HCT116 (cell line): Measurements from ENCODE around the gene CRYGN. TPM values are rescaled to one million over a fixed set of nuclear protein-coding genes. Genes with fewer than 3 reads are reported as not detected.

Source experiments
- ATAC-seq: fragments of 200-7000 bp; cut with Tn5 transposase; 2 replicates; pipeline ENCODE4 v1.9.1; 2020; ENCODE audit warnings: mild to moderate bottlenecking, moderate library complexity
- BruUV-seq: library from RNA; stranded (reverse); fragments of 400-500 nt; replicated peaks from 2 replicates; lab custom pipeline; 2021; lab: Mats Ljungman, UMichigan
- CTCF ChIA-PET: fragments of 300-600 bp; sonication (Branson Sonifier 250); formaldehyde crosslinking; loops from one replicate; lab custom pipeline; 2021; ENCODE audit warnings: antibody characterized with exemption; lab: Charles Lee
- POLR2A ChIA-PET: fragments of 300-600, 350-600 bp; sonication (Branson Sonifier 250); formaldehyde crosslinking; loops from one replicate; lab custom pipeline; 2021; ENCODE audit warnings: antibody characterized with exemption; lab: Charles Lee
- RAD21 ChIA-PET, 2 experiments: fragments of 300-600 bp; sonication (Branson Sonifier 250); formaldehyde crosslinking; loops; one replicate each; lab custom pipeline; 2023; ENCODE audit warnings: low total read pairs in 2 of 2; ENCODE audit not compliant: uncharacterized antibody in 2 of 2, unreplicated experiment in 2 of 2, low non-redundant PET in 1 of 2; lab: Charles Lee
- DNase-seq: peaks from one replicate; pipeline ENCODE4 v3.0.0-alpha.2; 2010; ENCODE audit warnings: low read depth, low spot score
- H2AFZ ChIP-seq: fragments of 200-600 bp; shearing (Covaris generic), sonication (generic); 2 replicates; pipeline ENCODE4 v1.6.1; 2017; ENCODE audit warnings: low read depth, mixed run types, mixed read lengths, antibody characterized with exemption, low read length; ENCODE audit not compliant: poor library complexity, severe bottlenecking
- H3K27ac ChIP-seq: 2 replicates; pipeline ENCODE4 v1.5.1; 2012; ENCODE audit warnings: low read depth, low read length
- H3K27me3 ChIP-seq: fragments of 200-600 bp; sonication (generic); 2 replicates; pipeline ENCODE4 v1.6.1; 2016; ENCODE audit warnings: mixed run types, low read length, mixed read lengths; ENCODE audit not compliant: insufficient read depth
- H3K36me3 ChIP-seq, 2 experiments: fragments of 200-500 bp in 1 of 2; fragments of 200-600 bp in 1 of 2; sonication (Bioruptor generic) in 1 of 2; sonication (generic) in 1 of 2; 2 replicates each; pipeline versions ENCODE4 v1.5.1 to v1.6.1; 2014 to 2016; ENCODE audit warnings: low read length in 2 of 2, inconsistent platforms in 1 of 2, mixed read lengths in 1 of 2, mixed run types in 1 of 2; ENCODE audit not compliant: insufficient read depth in 2 of 2, control insufficient read depth in 1 of 2
- H3K4me1 ChIP-seq, 2 experiments: fragments of 200-600 bp in 1 of 2; sonication (generic) in 1 of 2; 2 replicates each; pipeline versions ENCODE4 v1.5.1 to v1.6.1; 2012 to 2017; ENCODE audit warnings: low read length in 2 of 2, inconsistent platforms in 1 of 2, mild to moderate bottlenecking in 1 of 2, mixed read lengths in 1 of 2, mixed run types in 1 of 2, moderate library complexity in 1 of 2; ENCODE audit not compliant: insufficient read depth in 2 of 2, control insufficient read depth in 1 of 2
- H3K4me2 ChIP-seq: fragments of 200-600 bp; sonication (generic); 2 replicates; pipeline ENCODE4 v1.6.1; 2017; ENCODE audit warnings: mixed run types, low read length, mixed read lengths
- H3K4me3 ChIP-seq, 2 experiments: fragments of 200-600 bp in 1 of 2; sonication (generic) in 1 of 2; replicated peaks in 1 of 2; 2 replicates each; pipeline ENCODE4 v1.5.1; 2011 to 2016; ENCODE audit warnings: low read length in 2 of 2, control low read depth in 1 of 2, low read depth in 1 of 2, mild to moderate bottlenecking in 1 of 2, mixed read lengths in 1 of 2, mixed run types in 1 of 2
- H3K79me2 ChIP-seq: fragments of 200-600 bp; sonication (generic); 2 replicates; pipeline ENCODE4 v1.6.1; 2017; ENCODE audit warnings: mild to moderate bottlenecking, mixed run types, low read length, moderate library complexity, mixed read lengths; ENCODE audit not compliant: insufficient read depth
- H3K9ac ChIP-seq: fragments of 200-600 bp; sonication (generic); 2 replicates; pipeline ENCODE4 v1.6.1; 2016; ENCODE audit warnings: low read length, mixed read lengths
- H3K9me2 ChIP-seq: fragments of 200-600 bp; sonication (generic), shearing (Covaris generic); 2 replicates; pipeline ENCODE4 v1.6.1; 2017; ENCODE audit warnings: mixed run types, mild to moderate bottlenecking, moderate library complexity; ENCODE audit not compliant: insufficient read depth
- H3K9me3 ChIP-seq, 2 experiments: fragments of 200-500 bp in 1 of 2; fragments of 200-600 bp in 1 of 2; sonication (Bioruptor generic) in 1 of 2; sonication (generic) in 1 of 2; 2 replicates each; pipeline ENCODE4 v1.6.1; 2014 to 2017; ENCODE audit warnings: low read length in 2 of 2, mixed read lengths in 2 of 2, inconsistent platforms in 1 of 2, low read depth in 1 of 2, mild to moderate bottlenecking in 1 of 2, mixed run types in 1 of 2, moderate library complexity in 1 of 2; ENCODE audit not compliant: control insufficient read depth in 1 of 2, insufficient read depth in 1 of 2
- H4K20me1 ChIP-seq: fragments of 200-600 bp; sonication (generic), shearing (Covaris generic); 2 replicates; pipeline ENCODE4 v1.6.1; 2017; ENCODE audit warnings: mixed run types, mild to moderate bottlenecking, moderate library complexity; ENCODE audit not compliant: insufficient read depth
- CBX3 ChIP-seq: IDR thresholded peaks from 2 replicates; pipeline ENCODE4 v1.6.1; 2012; ENCODE audit warnings: low read depth
- ELF1 ChIP-seq: IDR thresholded peaks from 2 replicates; pipeline ENCODE4 v1.6.1; 2012; ENCODE audit warnings: low read depth, borderline replicate concordance
- EZH2 ChIP-seq: fragments of 200-600 bp; sonication (generic); IDR thresholded peaks from 2 replicates; pipeline ENCODE4 v1.6.1; 2017; ENCODE audit warnings: antibody characterized with exemption, mixed run types
- EZH2phosphoT487 ChIP-seq: fragments of 200-600 bp; IDR thresholded peaks from 2 replicates; pipeline ENCODE4 v1.6.1; 2018; ENCODE audit warnings: antibody characterized with exemption, borderline replicate concordance
- MAX ChIP-seq: IDR thresholded peaks from 2 replicates; pipeline ENCODE4 v1.6.1; 2012
- YY1 ChIP-seq: IDR thresholded peaks from 2 replicates; pipeline ENCODE4 v1.6.1; 2011; ENCODE audit warnings: low read length, low read depth, moderate library complexity, mild to moderate bottlenecking; ENCODE audit not compliant: insufficient replicate concordance; ENCODE audit errors: extremely low read depth
- intact Hi-C: fragments of 100-400 bp; cut with micrococcal nuclease; formaldehyde crosslinking; loops from 2 replicates; pipeline ENCODE4 v1.10.0; 2022
- total RNA-seq: library from RNA; stranded (reverse); gene quantifications from one replicate; pipeline ENCODE4 v1.2.1, GENCODE V29; 2021; ENCODE audit not compliant: unreplicated experiment
- TF ChIP-seq, protein P1 (sequence below): IDR thresholded peaks from 2 replicates; pipeline ENCODE4 v1.6.1; 2012; ENCODE audit warnings: low read depth
- TF ChIP-seq, protein P2 (sequence below): IDR thresholded peaks from 2 replicates; pipeline ENCODE4 v1.6.1; 2011; ENCODE audit warnings: mild to moderate bottlenecking, low read length, moderate library complexity; ENCODE audit not compliant: insufficient replicate concordance; ENCODE audit errors: extremely low read depth
- TF ChIP-seq, protein P3 (sequence below), 3 experiments: fragments of 200-600 bp in 1 of 3; sonication (generic) in 1 of 3; IDR thresholded peaks in 2 of 3; conservative IDR thresholded peaks in 1 of 3; 2 replicates each; pipeline ENCODE4 v1.5.1; 2012 to 2017; ENCODE audit warnings: low read depth in 2 of 3, low read length in 2 of 3, antibody characterized with exemption in 1 of 3, borderline replicate concordance in 1 of 3, control low read depth in 1 of 3, mild to moderate bottlenecking in 1 of 3, mixed read lengths in 1 of 3, mixed run types in 1 of 3, moderate library complexity in 1 of 3; ENCODE audit not compliant: insufficient read depth in 1 of 3

Gene CRYGN
- total RNA-seq, 1 experiment from 2014 or later: not detected

DNA sequence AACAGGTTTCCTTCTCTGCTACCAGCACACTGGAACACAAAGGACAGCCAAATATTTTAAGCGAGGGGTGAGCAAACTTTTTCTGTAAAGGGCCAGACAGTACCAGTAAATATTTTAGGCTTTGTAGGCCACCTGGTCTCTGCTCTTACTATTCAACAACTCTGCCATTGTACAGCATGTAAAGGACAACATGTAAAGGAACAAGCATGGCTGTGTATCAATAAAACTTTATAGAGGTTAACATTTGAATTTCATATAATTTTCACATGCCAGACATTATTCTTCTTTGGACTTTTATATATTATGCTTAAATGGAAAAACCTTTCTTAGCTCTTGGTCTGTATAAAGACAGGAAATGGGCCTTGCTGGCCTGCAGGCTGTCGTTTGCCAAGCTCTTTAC is 49.6 kb upstream of the CRYGN start:
- ATAC-seq (no peak), DNase-seq (no peak)
- H3K4me1 ChIP-seq: peaks cover 20 to 58% of the 10 kb centered on the region in 2 experiments
- no peak overlapping the region for H3K4me2 ChIP-seq
- H3K4me3 ChIP-seq: no peak overlapping the region
- intact Hi-C loops: no loop called here
- TF ChIP-seq, protein P1, sequence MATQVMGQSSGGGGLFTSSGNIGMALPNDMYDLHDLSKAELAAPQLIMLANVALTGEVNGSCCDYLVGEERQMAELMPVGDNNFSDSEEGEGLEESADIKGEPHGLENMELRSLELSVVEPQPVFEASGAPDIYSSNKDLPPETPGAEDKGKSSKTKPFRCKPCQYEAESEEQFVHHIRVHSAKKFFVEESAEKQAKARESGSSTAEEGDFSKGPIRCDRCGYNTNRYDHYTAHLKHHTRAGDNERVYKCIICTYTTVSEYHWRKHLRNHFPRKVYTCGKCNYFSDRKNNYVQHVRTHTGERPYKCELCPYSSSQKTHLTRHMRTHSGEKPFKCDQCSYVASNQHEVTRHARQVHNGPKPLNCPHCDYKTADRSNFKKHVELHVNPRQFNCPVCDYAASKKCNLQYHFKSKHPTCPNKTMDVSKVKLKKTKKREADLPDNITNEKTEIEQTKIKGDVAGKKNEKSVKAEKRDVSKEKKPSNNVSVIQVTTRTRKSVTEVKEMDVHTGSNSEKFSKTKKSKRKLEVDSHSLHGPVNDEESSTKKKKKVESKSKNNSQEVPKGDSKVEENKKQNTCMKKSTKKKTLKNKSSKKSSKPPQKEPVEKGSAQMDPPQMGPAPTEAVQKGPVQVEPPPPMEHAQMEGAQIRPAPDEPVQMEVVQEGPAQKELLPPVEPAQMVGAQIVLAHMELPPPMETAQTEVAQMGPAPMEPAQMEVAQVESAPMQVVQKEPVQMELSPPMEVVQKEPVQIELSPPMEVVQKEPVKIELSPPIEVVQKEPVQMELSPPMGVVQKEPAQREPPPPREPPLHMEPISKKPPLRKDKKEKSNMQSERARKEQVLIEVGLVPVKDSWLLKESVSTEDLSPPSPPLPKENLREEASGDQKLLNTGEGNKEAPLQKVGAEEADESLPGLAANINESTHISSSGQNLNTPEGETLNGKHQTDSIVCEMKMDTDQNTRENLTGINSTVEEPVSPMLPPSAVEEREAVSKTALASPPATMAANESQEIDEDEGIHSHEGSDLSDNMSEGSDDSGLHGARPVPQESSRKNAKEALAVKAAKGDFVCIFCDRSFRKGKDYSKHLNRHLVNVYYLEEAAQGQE: no peak
- TF ChIP-seq MAX (no peak), ELF1 (no peak), EZH2 (no peak), CBX3 (no peak), EZH2phosphoT487 (no peak), YY1 (no peak)
- TF ChIP-seq, protein P2, sequence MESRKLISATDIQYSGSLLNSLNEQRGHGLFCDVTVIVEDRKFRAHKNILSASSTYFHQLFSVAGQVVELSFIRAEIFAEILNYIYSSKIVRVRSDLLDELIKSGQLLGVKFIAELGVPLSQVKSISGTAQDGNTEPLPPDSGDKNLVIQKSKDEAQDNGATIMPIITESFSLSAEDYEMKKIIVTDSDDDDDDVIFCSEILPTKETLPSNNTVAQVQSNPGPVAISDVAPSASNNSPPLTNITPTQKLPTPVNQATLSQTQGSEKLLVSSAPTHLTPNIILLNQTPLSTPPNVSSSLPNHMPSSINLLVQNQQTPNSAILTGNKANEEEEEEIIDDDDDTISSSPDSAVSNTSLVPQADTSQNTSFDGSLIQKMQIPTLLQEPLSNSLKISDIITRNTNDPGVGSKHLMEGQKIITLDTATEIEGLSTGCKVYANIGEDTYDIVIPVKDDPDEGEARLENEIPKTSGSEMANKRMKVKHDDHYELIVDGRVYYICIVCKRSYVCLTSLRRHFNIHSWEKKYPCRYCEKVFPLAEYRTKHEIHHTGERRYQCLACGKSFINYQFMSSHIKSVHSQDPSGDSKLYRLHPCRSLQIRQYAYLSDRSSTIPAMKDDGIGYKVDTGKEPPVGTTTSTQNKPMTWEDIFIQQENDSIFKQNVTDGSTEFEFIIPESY: no peak
- TF ChIP-seq, protein P3, sequence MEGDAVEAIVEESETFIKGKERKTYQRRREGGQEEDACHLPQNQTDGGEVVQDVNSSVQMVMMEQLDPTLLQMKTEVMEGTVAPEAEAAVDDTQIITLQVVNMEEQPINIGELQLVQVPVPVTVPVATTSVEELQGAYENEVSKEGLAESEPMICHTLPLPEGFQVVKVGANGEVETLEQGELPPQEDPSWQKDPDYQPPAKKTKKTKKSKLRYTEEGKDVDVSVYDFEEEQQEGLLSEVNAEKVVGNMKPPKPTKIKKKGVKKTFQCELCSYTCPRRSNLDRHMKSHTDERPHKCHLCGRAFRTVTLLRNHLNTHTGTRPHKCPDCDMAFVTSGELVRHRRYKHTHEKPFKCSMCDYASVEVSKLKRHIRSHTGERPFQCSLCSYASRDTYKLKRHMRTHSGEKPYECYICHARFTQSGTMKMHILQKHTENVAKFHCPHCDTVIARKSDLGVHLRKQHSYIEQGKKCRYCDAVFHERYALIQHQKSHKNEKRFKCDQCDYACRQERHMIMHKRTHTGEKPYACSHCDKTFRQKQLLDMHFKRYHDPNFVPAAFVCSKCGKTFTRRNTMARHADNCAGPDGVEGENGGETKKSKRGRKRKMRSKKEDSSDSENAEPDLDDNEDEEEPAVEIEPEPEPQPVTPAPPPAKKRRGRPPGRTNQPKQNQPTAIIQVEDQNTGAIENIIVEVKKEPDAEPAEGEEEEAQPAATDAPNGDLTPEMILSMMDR (IDR thresholded peaks at IDR 0.05 in 2 of 3, conservative IDR thresholded peaks at IDR 0.05 in 1 of 3; ENCODE audit: borderline replicate concordance in 1 of 3, insufficient read depth in 1 of 3, low read depth in 2 of 3, low read length in 2 of 3): no peak
- no peaks in the 10 kb centered on the region for H3K9me2 ChIP-seq
- POLR2A ChIA-PET: interaction anchor here (1.1 kb wide), 1 partner anchor 29 kb away, joined by 5 read pairs; no protein-coding TSS in a partner anchor
- H3K27ac ChIP-seq: no peak overlapping the region
- no peak overlapping the region for H2AFZ ChIP-seq
- H3K27me3 ChIP-seq: no peaks in the 10 kb centered on the region
- H3K36me3 ChIP-seq: peaks cover 26 to 36% of the 10 kb centered on the region in 2 experiments
- CTCF ChIA-PET: no interaction called here
- RAD21 ChIA-PET: no interaction called here
- no TSS peak for BruUV-seq
- H3K9ac ChIP-seq: no peak overlapping the region
- H3K79me2 ChIP-seq: peaks cover 100% of the 10 kb centered on the region
- no peaks in the 10 kb centered on the region for H3K9me3 ChIP-seq
- peaks cover 3% of the 10 kb centered on the region; the same call in 1 of the 2 replicates for H4K20me1 ChIP-seq
